Mucosa of gallbladder (tissue), 1 donor: ENCODE data around the gene ABCG8. TPM values are rescaled to one million over a fixed set of nuclear protein-coding genes. Genes with fewer than 3 reads are reported as not detected.
"Not testable (repeated sequence)": the region's sequence is repeated elsewhere in the genome, so short reads cannot be mapped to it uniquely, and the experiment has no call there.

Source experiments
- DNase-seq: peaks from one replicate; pipeline ENCODE4 v3.0.0-alpha.2; 2020; ENCODE audit warnings: low spot score
- total RNA-seq: library from RNA; stranded (reverse); gene quantifications from one replicate; pipeline ENCODE4 v1.2.1, GENCODE V29; 2021
- donor health status: DM: no; HTN: no; CAD: no.

Gene ABCG8
- total RNA-seq, 1 donor from 2014 or later = 2.6 TPM

GRCh38 chr2:43911136-43911790, 72.5 kb downstream of the ABCG8 start:
- DNase-seq = not testable (repeated sequence)

DNA sequence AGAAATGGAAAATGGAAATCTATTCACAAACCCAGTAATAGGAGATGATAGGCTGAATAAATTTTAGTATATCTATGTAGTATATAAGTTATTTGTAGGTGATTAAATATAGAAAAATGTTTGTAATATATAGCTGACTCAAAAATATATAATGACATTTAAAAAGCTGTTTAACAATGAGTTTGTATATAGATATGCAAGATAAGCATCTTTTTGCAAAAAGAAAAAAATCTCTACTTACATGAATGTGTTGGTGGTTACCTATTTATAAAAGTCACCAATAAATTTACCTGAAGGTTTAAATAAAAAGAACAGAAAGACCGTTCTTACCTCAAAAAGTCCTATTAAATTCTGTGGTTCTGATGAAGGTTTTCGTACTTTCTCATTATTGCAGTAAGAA, 85.7 kb downstream of the ABCG8 start:
- DNase-seq = no peak

- DNase-seq = no peak
Observed at GRCh38 chr2:43925431-43925830, 86.7 kb downstream of the ABCG8 start.

- DNase-seq = no peak
Observed at GRCh38 chr2:43927442-43927841, 88.7 kb downstream of the ABCG8 start.

GRCh38 chr2:43931293-43931692, 92.5 kb downstream of the ABCG8 start:
- no peak for DNase-seq

Other genes starting within 250 kb of the ABCG8 start
- gene THADA, start 242.9 kb upstream of the ABCG8 start, total RNA-seq = 35.9 TPM
- 20.5 TPM for gene PLEKHH2, start 201.7 kb upstream of the ABCG8 start, total RNA-seq
- gene C1GALT1C1L, start 162.5 kb upstream of the ABCG8 start, total RNA-seq = 0.92 TPM
- gene DYNC2LI1, start 64.9 kb upstream of the ABCG8 start, total RNA-seq = 26.2 TPM
- 3.1 TPM for gene ABCG5, start 132 bp upstream of the ABCG8 start, total RNA-seq
- gene LRPPRC, start 157.0 kb downstream of the ABCG8 start, total RNA-seq = 60.7 TPM